HG03469 (cell line): Measurements from ENCODE around the gene BRD2.
A peak's percentile ranks its signal among the peaks of the same experiment; 100 is the strongest.

Experiments used
- ATAC-seq: cut with Tn5 transposase; IDR thresholded peaks from one replicate; pipeline ENCODE4 v1.9.1; 2021; ENCODE audit warnings: mild to moderate bottlenecking, moderate library complexity, moderate number of reproducible peaks; ENCODE audit not compliant: unreplicated experiment

BRD2 gene

DNA sequence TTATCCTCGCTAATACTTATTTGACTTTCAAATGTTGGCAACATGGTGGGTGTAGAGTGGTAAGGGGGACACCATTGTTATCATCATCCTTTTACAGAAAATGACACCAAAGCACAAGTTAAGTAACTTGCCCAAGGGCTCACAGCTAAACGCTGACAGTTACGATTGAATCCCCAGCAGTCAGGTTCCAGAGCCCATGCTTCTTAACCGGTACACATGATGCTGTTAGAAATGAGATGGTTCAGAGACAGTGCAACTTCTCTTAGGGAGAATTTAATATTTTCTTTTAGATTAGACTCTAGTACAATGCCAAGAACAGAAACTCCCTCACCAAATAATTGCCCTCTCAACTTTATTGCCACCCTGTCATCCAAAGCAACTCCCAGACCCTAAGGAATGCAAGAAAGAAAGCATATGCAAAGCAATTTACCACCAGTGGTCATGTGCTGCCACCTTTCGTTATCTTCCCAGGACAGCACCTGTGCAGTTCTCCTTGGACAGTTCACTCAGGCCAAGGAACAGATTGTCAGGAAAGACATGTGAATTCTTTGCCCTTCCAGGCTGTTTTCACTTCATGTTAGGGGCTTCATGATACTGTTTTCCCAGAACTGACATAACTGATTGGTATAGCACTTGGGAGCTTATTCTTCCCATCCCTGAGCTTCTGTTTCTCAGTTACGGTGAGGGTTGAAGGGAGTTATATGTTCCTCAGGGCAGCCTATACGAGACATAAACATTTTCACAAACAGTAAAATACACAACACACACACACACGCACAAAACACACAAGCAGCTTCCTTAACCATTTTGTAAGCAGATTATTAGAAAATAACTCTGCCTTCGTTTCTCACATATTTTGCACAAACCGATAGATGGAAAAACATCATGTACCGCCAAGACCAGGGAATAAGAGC is 20.6 kb upstream of the BRD2 start:
- ATAC-seq: no peak

DNA sequence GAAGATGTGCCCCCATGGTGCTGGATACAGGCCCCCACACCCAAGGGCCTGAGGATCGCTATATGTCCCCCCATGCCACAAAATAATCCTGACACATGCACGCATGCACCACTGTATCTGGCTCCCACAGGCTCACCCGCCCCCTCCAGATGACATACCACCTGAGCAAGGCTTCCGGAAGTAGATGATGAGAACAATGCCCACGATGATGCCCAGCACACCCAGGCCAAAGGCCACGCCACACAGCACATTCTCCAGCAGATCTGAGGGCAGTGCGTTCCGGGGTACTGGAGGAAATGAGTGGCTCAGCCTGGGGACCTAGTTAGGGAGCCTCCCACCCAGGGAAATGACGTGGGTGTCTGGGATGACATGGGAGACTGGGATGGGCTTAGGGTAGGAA is 19.3 kb upstream of the BRD2 start:
- no peak for ATAC-seq

DNA sequence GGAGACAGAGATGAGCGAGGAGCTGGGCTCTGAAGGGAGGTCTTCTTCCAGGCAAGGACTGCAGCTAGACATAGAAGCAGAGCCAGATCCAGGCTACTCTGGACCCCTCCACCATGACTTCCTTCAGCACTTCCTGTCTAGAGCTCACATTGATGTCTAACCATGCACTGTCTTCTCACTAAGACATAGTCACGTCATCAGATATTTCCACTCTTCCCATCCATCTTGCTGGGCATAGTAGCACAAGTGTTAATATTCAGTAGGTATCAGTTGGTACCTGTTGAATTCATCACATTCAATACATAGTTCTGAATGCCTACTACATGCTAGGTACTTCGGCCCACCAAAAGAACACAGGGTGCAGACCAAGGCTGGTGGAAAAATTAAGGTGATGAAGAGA is 18.4 kb upstream of the BRD2 start:
- ATAC-seq: no peak

DNA sequence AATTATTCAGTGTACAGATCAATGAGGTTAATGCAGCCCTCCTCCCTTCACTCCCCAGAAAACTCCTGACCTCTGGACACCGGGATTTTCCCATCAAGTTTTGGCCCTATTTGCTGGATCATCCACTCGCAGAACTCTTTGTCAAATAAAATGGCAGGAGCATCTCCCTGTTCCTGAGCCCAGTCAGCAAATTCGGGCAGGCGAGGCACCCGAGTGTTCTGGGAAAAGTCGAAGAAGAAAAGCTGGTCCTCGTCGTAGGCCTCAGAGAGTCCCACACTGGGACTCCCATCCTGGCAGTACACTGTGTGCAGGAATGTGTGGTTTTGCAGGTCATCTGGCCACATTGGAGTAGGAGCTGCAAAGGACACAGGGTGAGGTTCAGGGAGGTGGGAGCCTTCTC is 17.9 kb upstream of the BRD2 start:
- no peak for ATAC-seq

DNA sequence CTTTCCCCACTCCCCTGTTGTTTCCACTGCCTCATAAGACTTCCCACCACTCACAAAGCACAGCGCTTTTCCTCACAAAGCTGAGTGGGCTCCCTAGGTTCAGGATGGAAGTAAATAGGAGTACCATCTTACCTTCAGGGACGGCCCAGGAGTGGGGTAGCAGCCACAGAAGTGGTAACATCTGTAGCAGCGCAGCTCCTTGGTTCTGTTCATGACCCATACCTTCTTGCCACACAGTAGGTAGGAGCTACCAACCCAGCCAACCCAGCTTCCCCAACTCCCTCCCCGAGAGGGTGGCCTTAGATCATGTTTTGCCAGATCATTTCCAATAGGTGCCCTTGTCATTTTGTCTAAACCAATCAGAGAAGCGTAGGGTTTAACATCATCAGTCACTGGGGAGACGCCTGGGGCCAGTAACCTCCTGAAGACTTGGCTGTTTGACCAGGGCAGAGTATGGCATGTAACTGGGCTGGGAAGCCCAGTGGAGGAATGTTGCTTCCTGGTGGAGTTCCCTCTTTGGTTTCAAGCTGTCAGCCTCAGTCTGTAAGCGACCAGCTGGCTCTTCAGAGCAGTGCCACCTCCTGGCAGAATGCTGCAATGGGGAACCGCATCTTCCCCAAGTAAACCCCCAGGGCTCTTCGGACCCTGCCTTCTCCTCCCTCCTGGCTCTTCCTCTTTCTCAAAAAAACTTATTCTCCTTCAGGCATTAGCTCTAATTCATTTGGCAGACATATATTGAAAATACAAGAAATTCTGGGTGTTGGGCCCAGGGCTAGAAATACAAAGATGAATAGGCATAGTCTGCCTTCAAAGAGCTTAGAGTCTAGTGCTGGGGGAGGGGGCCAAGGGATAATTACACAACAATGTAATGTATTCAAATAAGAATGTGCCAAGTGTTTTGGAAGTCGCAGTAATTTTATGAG is 15.3 kb upstream of the BRD2 start, which contains the start of gene HLA-DMA:
Gene HLA-DMA, minus strand, starts transcription at position 281 of the 923 bp plus-strand sequence. Its CDS starts 61 bp downstream, at position 220.
- ATAC-seq: peak; percentile 75

DNA sequence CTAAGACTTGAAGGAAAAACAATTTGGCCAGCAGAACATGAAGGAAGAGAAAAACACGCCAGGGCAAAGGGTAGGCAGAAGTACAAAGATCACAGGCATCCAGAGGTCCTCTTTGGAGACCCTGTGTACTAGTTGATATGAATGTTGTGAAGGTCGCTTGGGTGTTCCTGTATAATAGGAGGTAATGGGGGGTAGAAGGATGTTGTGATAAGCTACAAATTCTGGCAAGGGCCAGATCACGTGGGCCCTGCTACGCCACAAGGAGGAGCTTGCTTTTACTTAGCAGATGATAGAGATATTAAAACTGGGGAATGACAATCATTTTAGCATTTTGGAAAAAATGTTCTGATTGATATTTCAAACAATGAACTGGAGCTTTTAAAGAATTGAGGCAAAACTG is 14.6 kb upstream of the BRD2 start:
- no peak for ATAC-seq

DNA sequence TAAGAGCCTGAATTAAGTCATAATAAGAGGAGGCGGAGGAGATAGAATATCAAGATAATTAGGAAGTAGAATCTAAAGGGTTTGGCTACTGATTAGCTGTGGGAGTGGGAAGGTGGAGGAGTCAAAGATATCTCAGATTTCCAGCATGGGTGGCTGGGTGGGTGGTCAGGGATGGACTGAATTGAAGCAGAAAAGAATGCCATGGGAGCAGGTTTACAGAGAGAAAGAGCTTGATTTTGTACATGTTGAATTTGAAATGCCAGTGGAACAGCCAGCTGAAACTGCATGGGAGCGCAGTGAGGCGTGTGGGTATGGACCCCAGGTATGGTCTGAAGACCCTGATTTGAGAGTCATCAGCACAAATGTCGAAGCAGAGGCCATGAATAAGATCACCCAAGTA is 14.1 kb upstream of the BRD2 start:
- no peak for ATAC-seq

DNA sequence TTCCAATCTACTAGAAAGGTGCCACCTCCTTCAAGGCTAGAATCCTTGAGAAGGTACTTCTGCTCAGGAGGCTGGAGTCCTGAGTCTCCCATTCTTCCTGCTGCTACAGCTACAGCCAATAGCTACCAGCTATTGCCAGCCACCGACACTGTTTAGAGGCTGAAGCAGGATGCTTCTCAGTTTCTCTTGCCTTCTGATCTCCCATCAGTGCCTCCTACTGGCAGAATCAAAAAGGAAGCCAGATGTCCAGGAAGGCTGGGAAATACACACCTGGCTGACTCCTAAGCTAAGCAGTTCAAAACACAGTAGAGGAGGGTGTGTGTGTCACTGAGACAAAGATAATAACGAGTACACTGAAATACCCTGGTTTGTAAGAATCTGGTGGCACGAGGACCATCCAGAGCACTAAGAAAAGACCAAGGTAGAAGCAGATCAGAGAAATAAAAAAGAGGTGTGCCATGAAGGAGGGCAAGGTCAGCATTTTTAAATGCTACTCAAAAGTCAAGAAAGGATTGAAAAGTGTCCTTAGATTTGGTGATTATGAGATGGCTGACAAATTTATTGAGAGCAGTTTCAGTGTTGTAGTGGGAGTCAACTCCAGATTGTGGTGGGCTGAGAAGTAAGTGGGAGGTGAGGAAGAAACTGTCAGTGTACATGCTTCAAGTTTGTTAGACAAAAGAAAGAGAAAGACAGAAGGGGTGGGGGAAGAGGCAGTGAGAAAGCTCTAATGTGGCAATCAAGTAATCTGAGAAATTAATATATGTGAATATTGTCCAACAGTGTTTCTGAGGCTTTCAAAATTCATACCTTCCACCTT is 13.2 kb upstream of the BRD2 start:
- no peak for ATAC-seq

DNA sequence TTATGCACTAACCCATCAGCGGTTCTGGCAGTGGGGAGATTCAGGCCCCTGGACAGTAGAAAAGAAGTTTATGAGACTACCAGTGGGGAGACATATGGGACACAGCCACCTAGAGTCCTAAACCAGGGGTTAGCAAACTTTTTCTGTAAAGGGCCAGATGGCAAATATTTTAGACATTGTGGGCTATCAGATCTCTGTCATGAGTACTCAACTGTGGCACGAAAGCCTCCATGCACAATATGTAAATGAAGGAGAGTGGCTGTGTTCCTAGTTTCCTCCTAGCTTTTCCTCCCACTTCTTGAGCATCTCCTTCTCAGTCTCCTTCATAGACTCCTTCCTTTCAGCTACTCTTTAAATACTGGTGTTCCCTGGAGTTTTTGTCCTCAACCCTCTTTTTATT is 12.2 kb upstream of the BRD2 start:
- ATAC-seq: no peak

DNA sequence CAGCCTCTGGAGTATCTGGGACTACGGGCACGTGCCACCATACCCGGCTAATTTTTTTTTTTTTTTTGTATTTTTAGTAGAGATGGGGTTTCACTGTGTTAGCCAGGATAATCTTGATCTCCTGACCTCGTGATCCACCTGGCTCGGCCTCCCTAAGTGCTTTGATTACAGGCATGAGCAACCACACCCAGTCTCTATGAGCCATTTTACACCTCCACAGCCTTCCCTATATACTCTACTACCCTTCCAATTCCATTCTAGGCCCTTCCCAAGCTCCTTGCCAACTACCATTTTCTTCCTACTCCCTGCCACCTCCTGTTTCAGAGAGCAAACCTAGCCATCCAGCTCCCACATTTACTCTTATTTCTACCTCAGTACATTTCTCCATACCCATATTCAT is 7.8 kb upstream of the BRD2 start:
- no peak for ATAC-seq

DNA sequence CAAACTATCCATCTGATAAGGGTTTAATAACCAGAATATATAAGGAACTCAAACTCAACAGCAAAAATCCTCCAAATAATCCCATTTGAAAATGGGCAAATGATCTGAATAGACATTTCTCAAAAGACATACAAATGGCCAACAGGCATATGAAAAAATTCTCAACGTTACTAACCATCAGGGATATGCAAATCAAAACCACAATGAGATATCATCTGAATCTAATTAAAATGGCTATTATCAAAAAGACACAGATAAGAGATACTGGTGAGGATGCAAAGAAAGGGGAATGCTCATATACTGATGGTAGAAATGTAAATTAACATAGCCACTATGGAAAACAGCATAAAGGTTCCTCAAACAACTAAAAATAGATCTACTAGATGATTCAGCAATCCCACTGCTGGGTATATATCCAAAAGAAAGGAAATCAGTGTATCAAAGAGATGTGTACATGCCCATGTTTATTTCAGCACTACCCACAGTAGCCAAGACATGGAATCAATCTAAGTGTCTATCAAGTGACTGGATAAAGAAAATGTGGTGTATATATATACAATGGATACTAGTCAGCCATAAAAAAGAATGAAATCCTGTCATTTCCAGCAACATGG is 6.1 kb upstream of the BRD2 start:
- ATAC-seq: no peak

DNA sequence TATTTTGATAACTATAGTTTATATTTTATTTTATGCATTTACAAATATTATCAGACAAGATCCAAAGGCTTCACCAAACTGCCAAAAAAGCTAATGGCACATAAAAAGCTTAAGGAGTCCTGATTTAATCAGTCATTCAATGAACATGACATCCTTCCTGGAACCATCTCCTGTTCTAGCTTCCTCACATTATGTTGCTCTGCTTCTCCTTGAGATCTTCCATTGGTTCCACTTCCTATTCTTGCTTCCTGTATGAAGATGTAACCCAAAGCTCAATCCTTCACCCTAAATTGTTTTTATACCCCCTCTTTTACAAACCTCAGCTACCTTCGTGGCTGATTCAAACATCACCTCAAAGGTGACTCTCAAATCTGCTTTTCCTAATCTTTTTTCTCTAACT is 4.5 kb upstream of the BRD2 start:
- ATAC-seq: no peak

DNA sequence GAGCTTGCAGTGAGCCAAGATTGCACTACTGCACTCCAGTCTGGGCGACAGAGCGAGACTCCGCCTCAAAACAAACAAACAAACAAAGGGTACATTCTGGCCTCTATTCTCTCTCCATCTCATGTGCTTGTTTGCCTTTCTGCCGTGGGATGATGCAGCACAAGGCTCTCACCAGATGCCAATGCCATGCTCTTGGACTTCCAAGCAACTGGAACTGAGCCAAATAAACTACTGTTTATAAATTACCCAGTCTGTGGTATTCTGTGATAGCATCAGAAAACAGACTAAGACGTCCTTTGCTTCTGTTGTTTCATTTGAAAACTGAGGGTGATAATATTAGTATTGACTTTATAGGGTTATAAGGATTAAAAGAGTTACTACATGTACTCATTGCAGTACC is 3.6 kb upstream of the BRD2 start:
- no peak for ATAC-seq

DNA sequence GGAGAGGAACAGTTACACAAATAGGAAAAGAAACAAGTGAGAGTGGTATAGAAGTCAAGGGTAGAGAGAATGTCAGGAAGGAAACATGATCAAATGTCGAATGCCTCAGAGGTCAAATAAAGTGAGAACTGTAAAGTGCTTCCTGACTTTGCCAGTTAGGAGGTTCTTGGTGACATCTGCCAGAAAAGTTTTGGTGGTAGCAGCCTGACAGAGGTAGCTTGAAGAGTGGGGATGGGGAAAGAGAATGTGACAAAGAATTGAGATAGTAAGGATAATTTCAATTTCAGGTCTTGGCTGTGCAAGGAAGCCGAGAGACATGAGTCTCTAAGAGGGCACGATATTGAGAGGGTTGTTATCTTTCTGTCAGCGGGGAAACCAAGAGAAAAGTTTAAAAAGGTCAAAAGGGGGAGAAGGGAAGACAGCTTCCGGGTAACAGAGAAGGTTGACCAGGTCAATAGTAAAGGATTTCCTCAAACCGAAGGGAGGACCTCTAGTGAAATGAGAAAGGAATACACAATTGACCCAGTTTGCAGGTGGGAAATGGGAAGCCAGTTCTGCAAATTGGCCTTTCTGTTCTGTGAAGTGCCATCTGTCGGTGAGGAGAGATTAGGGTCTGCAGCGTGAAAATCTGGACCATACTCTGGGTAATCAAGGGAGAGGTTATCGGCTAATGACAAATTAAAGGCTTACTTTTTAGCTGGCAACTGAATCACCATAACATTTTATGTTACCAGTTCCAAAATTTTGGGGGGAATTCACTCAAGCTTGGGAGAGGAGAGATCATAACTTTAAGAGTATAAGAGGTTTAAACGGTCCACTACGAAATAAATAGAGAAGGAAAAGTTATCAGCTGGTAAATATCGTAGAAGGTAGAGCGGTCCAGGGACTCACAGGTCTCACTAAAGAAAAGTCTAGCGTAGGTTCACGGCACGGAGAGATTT is 973 bp upstream of the BRD2 start:
- no peak for ATAC-seq

DNA sequence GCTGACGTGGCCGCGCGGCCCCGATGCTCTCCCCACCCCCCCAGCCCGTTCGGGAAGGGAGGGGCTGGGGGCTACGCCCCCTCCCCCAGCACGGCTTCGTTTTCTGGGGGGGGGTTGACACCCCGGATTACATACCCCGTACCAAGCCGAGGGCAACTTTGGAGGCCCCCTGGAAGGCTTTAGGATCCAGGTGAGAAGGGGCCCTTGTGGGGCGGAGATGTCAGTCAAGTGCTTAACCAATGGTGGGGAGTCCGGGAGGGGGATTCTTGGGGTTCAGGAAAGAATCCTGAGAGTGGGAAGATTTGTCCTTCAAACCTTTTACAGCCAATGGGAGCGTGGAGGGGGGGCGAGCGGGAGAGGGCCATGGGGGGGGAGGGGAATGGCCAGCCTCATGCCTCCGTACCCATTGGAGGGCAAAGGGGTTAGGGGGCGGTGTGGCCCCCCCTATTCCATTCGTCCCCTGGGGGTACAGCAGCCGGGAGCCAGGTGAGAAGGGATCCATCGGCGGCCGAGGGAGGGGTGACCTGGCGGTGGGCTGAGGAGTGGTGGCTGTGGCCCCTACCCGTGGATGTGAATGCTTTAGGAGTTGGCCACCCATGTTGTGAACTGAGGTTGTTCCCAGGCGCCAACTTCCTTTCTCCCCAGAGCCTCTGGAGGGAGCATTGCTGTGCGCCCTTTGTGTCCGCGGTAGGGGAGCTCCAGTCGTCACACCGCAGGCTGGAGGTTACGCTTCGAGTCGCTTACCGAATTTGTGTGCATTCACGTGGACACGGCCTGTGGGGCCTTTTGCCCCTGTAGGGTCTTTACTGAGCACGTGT is 682 bp downstream of the BRD2 start:
- ATAC-seq: no peak

DNA sequence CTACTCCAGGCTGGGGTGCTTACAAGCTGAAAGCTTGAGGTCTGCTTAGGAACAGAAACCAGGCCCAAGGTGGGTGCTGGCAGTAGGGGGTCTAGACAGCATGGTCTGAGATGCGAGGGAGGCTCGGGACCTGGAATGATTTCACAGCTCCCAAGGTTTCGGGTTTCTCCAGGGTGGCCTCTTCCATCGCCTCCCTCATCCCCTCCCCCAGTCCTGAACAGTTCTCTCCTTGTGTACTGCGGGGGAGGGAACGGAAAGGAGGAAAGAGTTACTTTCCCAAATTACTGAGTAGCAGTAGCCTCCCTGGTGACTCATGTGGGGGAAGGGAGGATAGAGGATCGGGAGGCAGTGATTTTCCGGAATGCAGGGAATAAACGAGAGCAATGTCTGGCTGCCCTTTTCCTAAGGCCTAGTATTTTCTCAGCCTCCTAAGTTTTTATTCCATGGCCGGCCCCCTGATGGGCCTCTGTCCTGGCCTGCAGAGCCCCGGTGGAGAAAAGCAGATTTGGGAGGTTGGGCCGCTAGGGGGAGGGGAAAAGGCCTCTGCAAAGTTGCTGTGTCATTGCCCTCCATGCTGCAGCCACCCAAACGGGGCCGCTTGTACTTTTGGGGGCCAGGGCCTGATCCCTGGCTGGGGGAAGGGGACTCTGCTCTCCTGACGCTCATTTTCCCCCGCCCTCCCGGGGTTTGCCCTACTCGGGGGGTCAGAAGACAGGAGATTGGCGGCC is 1.5 kb downstream of the BRD2 start:
- ATAC-seq: no peak

DNA sequence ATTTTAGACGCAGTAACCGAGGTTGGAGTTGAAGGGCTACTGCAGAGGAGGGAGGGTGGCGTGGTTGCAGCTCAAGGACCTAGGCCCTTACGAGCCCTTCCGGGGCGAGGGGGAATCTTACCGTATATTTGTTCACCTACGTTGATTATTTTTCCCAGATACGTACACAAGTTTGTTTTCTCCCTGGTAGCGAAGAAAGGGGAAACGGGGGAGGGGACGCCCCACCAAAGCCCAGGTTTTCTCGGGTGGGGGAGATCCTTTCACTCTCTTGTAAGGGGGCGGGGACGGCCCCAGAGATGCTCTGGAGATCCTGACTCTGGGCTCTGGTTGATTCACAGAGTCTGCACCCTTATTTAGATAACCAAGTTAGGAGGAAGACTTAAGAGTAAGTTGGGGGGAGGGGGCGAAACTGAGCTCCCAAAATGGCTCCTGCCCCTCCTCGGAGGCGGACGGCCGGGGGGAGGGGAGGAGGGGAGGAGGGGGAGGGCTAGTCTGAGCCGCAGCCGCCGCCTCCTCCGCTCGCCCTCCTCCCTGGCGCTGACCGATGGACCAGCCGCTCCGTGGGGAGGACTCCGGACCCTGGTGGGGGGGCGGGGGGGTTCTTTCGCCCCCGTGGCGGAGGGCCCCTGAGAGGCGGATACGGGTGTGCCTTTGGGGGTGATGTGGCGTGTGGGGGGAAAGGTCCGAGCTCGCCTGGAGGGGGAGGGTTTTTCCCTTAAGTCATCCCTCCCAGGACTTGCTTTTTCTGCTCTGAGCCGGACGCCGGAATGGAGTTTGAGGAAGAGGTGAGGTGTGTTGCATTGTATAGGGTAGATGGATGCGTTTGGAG is 2.2 kb downstream of the BRD2 start:
- no peak for ATAC-seq
